GM12891 (cell line): ENCODE data around the gene TNNI3K.

Source experiments
- DNase-seq: peaks from one replicate; pipeline ENCODE4 v3.0.0; 2011; ENCODE audit warnings: low spot score; ENCODE audit not compliant: insufficient read length
- FAIRE-seq: peaks from 2 replicates; lab custom pipeline; 2011; peaks lifted over from hg19 to GRCh38; lab: Jason Lieb, UNC
- PAX5 ChIP-seq: IDR thresholded peaks from 2 replicates; pipeline ENCODE4 v1.6.1; 2011; ENCODE audit warnings: low read length, moderate library complexity, mild to moderate bottlenecking; ENCODE audit not compliant: insufficient read depth, severe bottlenecking
- POLR2A ChIP-seq: IDR thresholded peaks from 2 replicates; pipeline ENCODE4 v1.6.1; 2011; ENCODE audit warnings: low read depth, low read length, control low read depth
- POLR2AphosphoS5 ChIP-seq: IDR thresholded peaks from 2 replicates; pipeline ENCODE4 v1.6.1; 2011; ENCODE audit warnings: low read depth, low read length, control low read depth
- POU2F2 ChIP-seq: IDR thresholded peaks from 2 replicates; pipeline ENCODE4 v1.6.1; 2011; ENCODE audit warnings: low read depth, mild to moderate bottlenecking, control low read depth, low read length, moderate library complexity
- SPI1 ChIP-seq: IDR thresholded peaks from 2 replicates; pipeline ENCODE4 v1.6.1; 2011; ENCODE audit warnings: low read depth, low read length, control low read depth
- TAF1 ChIP-seq: IDR thresholded peaks from 2 replicates; pipeline ENCODE4 v1.6.1; 2011; ENCODE audit warnings: low read depth, low read length, control low read depth

Gene TNNI3K

DNA sequence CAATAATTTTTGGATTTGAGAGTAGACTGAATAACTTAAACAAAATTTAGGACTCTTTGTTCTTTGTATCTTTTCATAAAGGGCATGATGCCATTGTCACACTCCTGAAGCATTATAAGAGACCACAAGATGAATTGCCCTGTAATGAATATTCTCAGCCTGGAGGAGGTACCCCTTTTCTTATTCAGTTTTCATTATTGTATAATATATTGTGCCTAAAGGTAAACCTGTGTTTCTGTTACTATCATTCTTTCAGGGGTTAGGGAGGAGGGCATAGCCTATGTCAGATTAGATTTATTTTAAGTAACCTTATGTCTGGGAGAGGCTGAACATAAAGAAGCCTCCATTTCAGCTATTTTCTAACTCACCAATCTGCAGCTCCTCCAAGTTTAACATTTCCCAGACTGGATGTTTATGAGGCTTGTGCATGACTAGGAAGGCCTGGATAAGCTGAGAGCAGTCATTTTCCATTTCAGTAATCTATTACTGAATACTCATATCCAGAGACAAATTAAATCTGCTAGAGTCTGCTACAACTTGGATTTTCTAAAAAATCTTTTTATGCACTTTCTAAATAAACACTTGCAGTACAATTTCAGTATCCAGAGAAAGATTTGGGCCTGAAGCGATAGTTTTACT lies 132.1 kb downstream of the TNNI3K start:
- TF ChIP-seq POU2F2 (no peak), SPI1 (no peak), POLR2A (no peak), POLR2AphosphoS5 (no peak), PAX5 (no peak), TAF1 (no peak)
- no peak for DNase-seq
- FAIRE-seq: no peak

DNA sequence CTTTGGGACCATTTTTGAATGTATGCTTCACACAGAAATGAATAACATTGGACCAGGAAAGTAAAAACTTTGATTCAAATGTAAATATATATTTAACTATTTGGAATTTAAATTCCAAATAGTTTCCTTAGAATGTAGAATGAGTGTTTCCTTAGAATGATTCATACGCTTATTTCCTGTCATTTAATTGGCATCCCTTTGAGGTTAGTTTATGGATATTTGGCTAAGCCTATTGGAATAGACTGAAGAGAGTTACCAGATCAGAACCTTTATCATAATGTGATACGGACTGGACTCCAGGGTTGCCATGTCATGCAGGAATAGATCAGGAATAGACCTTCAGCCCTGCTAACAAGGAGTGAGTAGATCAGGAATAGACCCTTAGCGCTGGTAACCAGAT lies 133.1 kb downstream of the TNNI3K start:
- no peak for TF ChIP-seq PAX5
- TF ChIP-seq SPI1: no peak
- TF ChIP-seq POLR2AphosphoS5: no peak
- DNase-seq (no peak), FAIRE-seq (no peak)

DNA sequence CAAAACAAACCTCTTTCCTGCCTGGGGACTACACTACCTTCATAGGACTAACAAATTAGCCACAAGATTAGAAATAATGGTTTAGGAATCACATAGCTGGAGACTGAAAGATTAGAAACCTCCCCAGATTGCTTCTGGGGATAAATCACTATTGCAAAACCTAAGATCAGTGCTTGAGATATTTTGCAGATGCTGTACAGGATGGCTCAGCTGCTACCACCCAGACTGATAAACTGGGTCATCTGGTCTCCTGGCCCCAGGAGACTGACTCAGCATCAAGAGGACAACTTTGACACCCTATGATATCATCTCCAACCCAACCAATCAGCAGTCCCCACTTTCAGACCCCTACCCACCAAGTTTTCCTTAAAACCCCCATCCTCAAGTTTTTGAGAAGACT lies 140.2 kb downstream of the TNNI3K start:
- DNase-seq (no peak), FAIRE-seq (no peak)
- TF ChIP-seq POLR2AphosphoS5 (no peak), SPI1 (no peak), POU2F2 (no peak), TAF1 (no peak), PAX5 (no peak), POLR2A (no peak)

DNA sequence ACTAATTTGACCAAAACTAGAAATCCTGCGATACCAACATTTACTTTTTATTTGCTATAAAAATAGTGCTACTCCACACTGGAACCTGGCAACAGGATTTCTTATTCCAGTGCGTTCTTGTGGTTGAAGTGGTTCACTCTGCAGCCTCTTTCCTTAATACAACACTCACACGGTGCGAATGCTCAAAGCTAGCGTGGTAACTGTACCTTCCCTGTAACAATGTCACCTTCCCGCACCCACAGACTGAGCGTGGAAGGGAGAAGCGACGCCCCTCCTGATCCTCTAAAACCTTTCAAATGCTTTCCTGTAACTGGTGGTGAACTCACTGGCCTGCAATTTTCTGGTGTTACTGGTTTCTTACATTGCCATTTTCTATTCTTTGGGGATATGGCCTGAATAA lies 145.1 kb downstream of the TNNI3K start:
- TF ChIP-seq SPI1 (no peak), POLR2AphosphoS5 (no peak), PAX5 (no peak), POU2F2 (no peak), TAF1 (no peak), POLR2A (no peak)
- DNase-seq (no peak), FAIRE-seq (no peak)

DNA sequence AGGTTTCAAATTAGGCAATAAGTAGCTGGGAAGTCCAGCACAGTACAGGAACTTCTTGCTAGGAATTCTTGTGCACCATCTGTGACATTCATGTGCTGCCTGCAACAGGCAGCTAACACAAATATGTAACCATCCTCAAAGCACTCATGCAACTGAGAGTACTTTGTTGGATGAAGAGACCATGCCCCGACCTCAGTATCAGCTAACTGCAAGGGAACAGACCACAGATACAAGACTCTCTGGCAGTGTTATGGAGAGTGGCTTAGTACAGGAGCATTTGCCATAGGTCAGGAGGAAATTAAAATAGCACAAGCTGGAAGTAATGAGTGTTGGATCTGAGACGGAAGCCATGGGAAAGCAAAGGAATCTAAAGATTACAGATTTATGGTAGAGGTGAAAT lies 153.7 kb downstream of the TNNI3K start:
- DNase-seq: no peak
- no peak for FAIRE-seq
- TF ChIP-seq POLR2AphosphoS5: no peak
- TF ChIP-seq TAF1: no peak
- TF ChIP-seq POU2F2: no peak
- no peak for TF ChIP-seq PAX5
- TF ChIP-seq SPI1: no peak
- no peak for TF ChIP-seq POLR2A

DNA sequence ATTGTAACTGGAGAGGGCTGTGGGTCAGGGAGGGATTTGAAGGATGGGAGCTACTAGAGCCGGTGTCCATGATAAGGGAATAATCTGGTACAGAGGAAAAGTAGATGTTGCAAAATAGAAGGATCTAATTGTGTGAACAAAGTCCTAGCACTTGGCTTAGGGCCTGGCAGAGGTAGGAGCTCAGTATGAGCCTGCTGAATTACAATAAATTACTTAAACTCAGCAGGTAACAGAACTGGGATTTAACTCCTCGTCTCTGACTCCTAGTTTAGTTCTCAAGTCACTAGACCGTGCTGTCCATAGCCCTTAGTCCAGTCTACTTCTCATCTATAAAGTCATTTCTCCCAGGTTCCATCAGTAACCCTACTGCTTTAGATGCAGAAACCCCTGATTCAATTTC lies 157.0 kb downstream of the TNNI3K start:
- TF ChIP-seq TAF1: no peak
- no peak for TF ChIP-seq POLR2AphosphoS5
- TF ChIP-seq POLR2A: no peak
- TF ChIP-seq SPI1: no peak
- TF ChIP-seq PAX5: no peak
- no peak for TF ChIP-seq POU2F2
- DNase-seq (no peak), FAIRE-seq (no peak)

DNA sequence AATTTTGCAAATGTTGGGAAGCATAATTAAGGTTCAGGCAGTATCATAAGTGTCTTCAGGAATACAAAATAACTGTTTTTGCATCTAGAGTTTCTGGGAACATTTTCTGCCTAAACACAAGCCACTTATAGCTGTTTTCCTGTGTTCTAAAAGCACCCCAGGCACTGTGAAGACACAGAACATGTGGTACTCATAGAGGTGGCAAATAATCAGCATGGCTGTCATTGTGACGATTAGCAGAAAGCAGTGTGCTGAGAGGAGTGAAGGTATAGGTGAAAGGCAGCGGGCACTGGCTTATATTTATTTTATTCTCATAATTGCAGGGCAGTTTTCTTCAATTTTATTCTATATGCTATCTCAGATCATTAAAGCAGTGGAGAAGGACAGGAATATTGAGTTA lies 157.7 kb downstream of the TNNI3K start:
- DNase-seq (no peak), FAIRE-seq (no peak)
- TF ChIP-seq POLR2A (no peak), POLR2AphosphoS5 (no peak), POU2F2 (no peak), SPI1 (no peak), PAX5 (no peak), TAF1 (no peak)

DNA sequence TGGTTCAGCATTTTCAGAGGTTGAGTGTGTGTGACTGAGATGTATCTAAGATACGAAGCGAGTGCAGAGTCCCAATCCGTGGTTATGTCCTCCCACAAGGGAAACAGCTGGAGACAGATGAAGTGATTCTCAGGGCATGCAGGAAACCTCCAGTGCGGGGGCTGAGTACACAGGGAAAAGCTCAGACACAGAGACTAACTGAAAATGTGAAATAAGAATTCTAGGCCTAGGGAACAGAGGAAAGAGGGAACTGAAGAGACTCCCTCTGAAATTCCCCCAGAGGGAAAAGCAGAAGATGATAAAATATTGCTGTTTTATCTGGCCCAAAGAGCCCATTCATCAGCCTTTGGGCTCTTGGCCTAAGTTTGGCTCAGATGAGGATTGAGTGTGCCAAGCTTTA lies 160.4 kb downstream of the TNNI3K start:
- TF ChIP-seq POLR2A: no peak
- no peak for TF ChIP-seq SPI1
- no peak for TF ChIP-seq TAF1
- TF ChIP-seq POU2F2: no peak
- TF ChIP-seq POLR2AphosphoS5: no peak
- TF ChIP-seq PAX5: no peak
- DNase-seq: no peak
- no peak for FAIRE-seq

DNA sequence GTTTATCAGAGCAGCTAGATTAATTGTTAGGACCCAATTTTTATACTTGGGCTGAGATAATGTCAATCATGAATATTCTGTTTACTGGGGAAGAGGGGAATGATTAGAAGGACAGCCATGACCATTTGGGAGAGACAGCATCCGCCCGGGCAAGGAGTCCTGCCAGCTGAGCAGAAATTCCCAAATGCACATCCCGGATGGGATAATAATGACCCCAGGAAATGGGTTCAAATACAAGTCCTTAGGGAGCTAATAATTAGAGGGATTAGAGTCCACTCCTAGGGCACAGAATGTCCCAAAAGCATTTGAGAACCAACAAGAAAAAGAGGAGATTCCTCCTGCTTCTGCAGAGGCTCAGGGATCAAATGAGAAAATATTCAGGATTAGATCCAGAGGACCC lies 161.3 kb downstream of the TNNI3K start:
- DNase-seq (no peak), FAIRE-seq (no peak)
- no peak for TF ChIP-seq POLR2A
- no peak for TF ChIP-seq POU2F2
- no peak for TF ChIP-seq SPI1
- no peak for TF ChIP-seq PAX5
- TF ChIP-seq TAF1: no peak
- no peak for TF ChIP-seq POLR2AphosphoS5

DNA sequence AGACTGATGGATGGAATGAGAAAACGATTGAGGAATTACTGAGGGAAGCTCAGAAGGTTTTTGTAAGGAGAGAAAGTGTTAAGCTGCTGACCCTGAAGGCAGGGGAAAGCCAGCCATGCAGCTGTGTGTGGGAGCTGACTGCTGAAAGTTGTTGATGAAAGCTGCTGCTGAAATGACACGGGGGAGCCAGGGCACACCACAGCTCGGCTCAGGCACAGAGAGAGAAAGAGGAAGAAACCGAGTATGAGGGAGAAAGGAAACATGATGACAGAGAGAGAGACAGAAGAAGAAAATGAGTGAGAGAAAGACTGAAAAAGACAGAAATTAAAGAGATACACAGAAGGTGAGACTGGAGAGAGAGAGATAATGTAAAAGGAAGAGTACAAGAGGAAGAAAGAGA lies 161.7 kb downstream of the TNNI3K start:
- no peak for DNase-seq
- no peak for TF ChIP-seq TAF1
- TF ChIP-seq POLR2AphosphoS5: no peak
- no peak for TF ChIP-seq SPI1
- no peak for TF ChIP-seq POU2F2
- no peak for TF ChIP-seq PAX5
- TF ChIP-seq POLR2A: no peak
- no peak for FAIRE-seq
